Nucleus accumbens (tissue), 56 donors: ENCODE results near the gene CARS1.
A peak's percentile ranks its signal among the peaks of the same experiment; 100 is the strongest.

Experiments
- DNase-seq, 56 donors: peaks; one replicate each; lab custom pipeline; 2025; lab: John Stamatoyannopoulos, UW

CARS1 gene

DNA sequence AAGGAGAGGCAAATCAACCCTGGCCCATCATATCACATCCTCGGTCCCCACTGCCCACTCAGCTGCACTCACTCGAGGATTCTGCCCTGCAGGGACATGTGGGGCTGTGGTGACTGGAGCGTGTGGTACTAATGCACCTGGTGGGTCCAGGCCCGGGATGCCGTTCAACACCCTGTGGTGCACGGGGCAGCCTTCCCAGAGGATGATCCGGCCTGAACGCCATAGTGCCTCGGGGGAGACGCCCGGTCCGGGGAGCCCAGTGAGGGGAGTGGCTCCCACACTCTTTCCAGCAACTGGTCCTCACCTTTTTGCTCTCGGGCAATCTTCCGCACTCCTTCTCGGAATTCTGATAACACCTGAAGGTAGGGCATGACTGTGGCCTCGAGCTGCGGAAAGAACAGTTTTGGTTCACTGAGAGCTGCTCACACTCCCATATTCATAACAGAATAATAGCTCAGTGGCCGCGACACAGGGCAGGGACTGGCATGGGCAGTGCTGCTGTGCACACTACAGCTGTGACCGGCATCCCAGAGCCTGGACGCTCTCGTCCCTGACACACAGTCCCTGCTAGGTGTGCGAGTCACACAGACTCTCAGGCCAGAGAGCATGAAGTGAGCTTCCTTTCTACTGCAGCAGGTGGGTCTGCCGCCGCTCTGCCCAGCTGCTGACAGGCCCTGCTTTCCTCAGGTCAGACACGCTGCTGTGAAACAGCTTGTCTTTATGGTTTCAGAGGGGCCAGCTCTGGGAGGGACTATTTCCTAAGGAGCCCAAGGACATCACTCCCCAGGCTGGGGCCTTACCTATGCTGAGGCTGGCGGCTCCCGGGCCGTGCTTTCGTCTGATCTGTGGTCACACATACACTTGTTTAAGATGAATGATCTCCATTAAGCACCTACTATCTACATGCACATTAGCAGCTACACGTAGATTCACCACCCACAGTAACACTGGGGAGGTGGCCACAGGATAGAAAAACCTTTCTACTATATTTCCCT, 45.0 kb downstream of the CARS1 start:
- no peak for DNase-seq

DNA sequence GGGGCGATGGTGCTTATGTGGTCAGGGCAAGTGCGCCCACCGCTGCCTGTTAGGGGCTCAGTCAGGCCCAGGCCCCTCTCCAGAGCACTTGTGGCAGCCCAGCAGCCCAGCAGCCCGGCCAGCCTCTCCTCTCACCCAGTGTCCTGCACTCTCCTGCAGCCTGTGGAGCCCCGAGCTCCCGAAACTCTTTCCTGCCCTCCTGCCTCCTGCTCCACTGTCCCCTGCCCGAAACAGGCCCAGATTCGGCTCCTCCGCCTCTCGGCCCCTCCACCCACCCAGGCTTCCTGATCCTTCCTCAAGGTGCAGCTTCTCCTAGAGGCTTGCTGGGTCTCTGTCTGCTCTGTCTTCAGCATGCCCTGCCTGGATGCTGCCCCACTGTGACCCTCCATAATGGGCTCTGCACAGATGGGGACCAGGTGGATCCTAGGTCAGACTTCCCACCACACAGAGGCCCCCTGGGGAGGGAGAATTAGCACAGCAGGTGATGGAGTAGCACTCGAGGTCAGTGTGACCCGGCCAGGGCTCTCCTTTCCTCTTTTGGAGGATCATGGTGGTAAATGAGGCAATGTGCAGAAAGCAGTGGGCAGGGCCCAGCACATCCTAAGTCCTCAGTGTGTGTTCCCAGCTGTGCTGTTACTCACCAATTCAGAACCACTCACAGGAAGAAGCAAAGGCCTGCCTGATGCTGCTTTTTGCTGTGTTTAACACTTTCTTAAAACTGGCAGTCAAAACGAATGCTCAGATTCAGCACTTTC, 46.5 kb downstream of the CARS1 start:
- DNase-seq: no peak

DNA sequence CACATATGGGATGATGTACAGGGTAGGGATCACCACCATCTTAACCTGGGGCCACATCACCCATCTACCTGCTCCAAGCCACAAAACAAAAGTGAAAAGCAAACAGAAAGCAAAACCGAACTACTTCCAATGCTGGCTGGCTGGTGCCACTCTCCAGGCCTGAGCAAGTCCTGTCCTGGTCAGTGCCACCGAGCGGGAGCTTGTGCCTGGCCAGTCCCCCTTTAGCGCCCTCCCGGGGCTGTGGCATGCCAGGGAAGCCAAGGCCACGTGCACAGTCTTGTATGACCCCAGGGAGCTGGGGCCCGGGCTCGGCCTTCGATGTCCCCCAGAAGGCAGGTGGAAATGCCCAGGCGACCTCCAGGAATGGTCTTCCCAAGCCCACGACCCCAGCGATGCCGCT, 47.2 kb downstream of the CARS1 start:
- no peak for DNase-seq

DNA sequence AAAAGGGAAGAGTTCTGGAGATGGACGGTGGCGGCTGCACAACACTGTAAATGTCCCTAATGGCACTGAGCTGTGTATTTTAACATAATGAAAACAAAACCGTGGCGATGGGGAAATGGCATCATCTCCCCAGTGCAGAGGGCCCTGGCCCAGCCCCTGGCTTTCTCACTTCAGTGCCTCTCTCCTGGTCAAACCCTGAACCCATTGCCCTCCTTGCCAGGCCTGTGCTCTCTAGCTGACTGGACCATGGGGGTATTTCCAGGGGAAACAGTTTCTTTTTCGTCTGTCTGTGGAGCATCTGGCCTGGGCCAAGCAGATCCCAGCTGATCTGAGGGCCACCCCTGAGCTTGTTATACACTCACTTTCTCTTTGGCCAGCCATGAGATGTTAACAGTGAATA, 47.7 kb downstream of the CARS1 start:
- DNase-seq: no peak

DNA sequence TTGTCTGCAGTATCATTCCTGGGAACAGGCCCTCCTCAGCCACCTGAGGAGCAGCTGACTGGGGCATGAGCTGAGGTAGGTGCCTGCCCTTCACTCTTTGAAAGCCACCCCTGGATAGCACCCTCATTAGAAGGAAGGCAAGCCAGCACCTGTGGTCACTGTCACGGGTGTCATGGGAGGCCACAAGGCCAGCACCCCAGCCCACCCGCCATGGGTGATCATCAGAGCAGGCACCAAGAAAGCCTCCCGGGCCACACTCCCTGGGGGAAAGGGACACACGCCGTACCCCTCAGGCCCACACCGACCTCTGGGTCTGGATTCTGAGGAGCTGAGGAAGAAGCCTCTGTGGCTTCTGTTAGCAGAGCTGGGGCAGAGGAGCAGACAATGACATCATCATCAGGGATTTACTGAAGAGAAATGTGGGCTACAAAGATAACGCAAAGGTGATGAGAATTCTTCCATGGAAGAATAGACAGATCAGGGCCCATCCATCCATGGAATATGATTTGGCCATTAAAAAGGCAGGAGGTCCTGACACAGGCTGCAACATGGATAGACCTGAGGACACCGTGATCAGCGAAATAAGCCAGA, 48.4 kb downstream of the CARS1 start:
- DNase-seq: no peak

DNA sequence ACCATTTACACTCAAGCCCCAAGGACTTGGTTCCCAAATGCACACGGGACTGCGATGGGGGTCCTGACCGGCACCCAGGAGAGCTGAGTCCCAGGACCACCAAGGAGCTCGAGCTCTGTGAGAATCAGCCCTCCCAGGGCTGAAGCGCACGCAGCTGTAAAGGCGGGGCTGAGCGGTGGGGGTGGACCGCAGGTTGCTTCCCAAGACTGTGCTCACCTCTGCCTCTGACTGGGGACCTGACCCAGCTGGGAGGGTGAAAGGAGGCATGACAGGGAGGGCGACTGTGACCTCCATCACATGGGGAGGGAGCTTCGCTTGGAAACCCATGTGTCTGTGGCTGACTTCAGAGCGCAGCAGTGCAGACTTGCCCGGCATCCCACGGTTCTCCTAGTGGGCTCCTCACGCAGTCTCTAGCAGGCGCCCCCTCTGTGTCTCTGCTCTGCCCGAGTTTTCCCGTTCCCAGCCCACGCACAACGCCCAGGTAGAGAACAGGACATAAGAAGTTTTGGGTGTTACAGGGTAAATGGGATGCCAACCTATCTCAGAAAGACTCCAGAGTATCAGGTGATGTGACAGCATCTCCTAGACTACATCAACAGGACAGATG, 49.7 kb downstream of the CARS1 start:
- DNase-seq: no peak

DNA sequence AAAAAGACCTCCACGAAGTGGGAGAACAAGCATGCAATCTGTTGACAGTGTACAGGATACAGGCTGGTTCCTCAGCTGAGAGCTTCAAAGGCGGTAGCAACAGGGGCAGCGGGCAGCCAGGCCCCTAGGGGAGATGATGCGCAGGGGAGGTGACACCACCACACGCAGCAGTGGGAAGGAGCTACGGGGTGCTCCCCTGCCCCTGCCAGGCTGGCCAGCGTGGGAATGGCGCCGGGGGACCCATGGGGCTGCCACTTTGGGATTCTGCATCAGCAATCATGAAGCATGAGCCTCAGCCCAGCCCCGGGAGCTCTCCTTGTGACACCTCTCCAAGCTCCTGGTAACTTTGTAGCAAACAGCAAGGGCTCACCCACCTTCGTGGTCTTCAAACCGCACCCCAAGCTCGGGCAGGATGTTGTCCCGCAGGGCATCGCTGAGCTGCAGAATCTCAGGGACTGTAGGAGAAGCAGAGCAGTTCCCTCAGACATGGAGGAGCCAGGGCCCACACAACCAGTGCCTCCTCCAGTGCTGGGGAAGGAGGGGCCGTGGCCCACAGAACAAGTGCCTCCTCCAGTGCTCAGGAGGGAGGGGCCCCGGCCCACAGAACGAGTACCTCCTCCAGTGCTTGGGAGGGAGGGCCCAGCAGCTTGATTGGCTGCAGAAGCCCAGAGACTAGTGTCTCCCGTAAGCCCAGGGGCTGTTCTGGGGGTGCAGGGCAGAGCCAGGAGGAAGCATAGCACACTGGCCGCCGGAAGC, 50.5 kb downstream of the CARS1 start:
- DNase-seq: peak in 8 of 56 donors; percentile 12 to 49 (median 24)

DNA sequence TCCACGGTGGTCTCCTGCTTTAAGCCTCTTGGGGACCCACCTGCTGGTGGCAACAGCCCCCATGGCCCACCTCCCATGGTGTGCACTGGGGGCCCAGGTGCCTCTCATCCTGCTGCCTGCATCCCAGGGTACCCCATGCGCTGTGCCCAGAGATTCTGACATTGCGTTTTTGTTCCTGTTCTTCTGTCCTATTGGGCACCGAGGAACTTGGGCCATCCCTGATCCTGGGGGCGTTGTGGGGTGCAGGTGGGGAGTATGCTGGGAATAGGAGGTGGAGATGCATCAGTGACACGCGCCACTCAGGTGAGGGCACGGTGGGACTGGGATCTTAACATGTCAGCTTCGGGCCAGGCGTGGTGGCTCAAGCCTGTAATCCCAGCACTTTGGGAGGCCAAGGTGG, 52.7 kb downstream of the CARS1 start:
- no peak for DNase-seq

DNA sequence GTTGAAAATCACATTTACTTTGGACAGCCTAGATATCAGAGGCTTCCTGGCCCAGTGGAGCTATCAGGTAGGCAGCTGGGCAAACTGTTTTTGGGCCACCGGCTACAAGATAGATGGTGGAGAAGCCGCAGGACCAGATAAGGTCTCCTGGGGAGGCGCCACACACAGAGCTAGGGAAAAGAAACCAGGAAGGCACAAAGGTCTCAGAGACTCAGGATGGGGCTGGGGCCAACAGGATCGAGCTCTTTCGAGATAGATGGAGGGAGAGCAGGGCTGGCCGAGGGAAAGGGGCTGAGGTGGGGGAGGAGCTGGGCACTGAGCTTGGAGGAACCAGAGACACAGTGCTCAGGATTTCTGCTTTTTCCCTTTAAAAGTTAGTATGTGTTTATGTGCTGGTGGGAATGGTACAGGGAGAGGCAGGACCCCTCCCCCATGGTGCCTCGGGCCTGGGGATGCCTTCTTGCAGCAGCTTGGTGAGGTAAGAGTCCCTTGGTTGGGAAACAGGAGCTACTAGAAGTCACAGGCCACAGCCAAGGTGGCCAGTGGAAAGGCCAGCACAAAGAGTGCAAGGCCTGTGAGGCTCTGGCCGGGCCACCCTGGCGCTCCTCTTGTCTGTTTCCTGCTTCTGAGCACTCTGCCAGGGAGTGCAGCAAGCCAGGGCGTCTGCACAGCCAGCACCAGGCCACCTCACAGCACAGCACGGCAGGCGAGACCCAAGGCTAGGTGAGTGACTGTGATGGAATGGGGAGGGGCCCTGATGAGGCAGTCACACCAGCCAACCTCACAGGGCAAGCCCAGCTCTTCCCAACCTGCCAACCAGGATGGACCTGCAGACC, 53.6 kb downstream of the CARS1 start:
- DNase-seq: peak in 1 of 56 donors; percentile 24

DNA sequence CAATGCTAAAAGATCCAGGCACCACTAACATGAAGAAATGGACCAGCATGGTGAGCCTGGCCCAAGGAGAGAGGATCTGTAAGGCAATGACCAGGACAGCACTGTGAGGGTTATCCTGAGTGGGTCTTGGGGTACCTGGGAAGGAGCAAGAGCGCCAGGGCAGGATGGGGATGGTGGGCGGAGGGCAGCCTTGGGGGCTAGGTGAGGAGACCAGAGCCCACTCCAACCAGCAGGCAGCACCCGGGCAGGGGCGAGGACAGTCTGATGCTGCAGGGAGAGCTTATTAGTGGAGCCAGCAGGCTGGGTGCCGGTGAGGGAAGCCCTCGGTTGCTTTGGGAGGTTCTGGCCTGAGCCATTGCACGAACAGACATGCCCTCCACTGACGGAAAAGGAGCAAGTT, 54.4 kb downstream of the CARS1 start:
- DNase-seq: no peak

DNA sequence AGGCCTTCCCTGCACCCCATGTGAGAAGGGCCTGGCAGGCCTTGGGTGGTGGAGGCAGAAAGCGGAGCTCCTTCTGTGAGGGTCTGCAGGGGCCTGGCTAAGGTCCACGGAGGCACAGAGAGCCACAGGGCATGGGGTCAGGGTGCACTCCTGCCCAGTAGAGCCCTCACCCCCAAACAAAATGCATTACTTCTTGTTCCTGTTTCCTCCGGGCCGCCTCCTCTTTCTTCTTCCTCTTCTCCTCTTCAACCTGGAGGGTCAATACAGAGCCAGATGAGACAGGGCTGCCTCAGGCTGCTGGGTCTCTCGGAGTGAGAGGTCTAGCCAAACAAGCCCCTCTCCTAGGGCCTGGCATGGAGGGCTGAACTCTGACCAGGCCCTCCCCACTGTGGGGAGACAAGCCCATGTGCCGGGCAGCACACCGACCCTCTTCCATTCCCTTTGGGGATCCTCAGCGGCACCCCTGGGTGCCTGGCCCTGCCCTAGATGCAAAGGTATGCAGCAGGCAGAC, 54.8 kb downstream of the CARS1 start:
- DNase-seq: no peak

DNA sequence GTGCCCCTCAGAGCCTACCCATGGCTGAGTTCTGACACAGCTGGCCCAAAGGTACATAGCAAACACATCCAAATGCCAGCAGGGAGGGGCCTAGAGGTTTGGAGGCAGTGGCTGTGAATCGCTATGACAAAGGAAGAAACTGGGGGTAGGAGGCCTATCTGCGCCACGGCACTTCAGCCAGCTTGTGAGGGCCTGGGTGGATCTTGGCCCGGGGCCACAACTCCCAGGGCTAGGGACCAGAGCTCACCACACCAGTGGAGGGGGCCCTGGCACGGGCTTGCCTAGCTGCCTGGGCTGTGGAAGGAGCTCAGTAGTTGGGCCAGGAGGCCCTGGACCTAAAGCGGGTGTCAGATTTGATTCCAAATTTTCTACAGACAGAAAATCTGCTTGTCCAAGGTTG, 55.7 kb downstream of the CARS1 start:
- DNase-seq: peak in 54 of 56 donors; percentile 13 to 88 (median 64)

DNA sequence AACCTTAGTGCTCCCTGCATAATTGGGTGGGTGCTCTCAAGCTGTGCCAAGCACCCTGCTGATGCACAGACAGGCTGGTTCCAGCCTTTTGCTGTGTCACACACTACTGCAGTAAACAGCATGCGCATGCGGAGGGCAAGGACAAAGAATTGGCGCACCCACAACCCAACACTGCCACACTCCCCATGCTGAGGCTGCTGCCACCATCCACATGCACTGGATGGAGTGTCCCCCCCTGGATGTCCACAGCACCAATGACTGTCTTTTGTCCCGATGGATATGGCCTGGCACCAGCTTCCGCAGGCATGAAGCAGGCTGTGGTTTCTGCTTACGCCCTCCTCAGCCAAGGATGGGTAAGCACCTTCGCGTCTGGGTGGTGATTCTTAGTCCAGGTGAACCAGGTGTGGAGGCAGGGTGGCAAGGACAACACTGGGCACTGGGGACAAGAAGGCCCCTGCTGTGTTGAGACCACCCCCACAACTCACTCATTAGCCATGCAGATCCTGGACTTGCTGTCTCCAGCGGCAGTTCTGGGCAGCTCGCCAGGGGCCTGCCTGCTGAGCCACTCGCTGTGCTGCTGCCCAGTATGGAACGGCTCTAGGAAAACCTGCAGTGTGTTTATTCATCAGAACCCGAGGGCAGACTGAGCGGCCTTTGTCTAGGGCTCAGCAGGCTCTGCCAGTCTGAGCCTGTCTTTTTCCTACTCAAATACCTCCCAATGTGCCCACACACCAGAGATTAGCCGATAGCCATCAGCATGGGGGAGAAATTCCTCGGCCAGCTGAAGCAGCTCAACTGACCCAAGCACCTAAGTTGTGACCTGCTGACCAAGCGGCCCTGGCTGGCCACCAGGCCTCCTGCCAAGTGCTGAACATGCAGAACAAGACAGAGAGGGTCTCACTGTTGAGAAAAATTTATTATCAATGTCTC, 56.9 kb downstream of the CARS1 start:
- peak; percentile 65 to 99 (median 94) for DNase-seq

DNA sequence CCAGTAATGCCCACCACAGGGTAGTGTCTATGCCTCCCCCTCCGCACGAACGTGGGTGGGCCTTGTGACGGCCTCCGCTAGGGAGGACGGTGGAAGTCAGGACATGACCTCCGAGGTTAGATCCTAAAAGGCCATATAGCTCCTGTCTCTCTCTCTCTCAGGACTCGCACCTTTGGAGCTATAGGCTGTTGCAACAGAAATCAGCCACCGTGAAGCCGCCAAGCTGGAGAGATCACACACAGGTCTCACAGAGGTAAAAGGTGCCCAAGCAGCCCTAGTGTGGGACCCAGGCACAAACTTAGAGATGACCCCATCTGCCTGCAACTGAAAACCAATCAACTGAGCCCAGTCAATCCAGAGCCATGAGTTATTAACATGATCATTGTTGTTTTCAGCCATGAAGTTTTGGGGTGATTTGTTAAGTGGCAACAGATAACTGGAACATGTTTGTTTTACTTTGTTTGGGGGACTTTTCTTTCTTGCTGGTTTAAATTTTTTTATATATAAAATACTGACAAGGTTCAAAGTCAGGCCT, 57.7 kb downstream of the CARS1 start:
- no peak for DNase-seq

DNA sequence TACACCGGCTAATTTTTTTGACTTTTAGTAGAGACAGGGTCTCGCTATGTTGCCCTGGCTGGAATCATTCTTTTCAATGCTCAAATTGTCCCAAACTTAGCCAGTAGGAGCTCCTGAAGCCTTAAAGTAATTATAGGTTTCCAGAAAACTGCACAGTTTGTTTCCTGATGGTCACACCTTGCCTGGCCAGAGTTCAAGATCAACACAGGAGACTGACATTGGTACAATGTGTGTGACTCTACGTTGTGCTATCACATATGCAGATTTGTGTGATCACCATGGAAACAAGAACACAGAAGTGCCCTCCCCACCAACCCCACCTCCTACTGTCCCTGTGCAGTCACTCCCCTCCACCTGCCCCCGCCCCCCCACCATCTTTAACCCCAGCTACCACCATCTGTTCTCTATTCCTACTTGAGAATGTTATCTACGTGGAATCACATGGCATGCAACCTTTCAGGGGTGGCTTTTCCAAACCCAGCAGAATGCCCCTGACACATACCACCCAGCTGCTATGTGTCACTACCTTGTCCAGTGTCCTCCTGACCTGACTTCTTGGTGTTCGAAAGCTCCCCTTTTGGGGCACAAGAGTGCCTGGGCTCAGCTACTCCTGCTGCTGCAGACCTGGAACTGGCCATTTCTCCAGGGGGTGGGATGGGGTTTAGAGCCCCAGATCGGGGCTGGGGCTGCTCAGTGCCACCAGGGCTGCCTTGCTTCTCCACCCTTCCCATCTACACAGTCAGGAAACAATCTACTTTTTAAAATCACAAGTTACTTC, 59.0 kb downstream of the CARS1 start:
- no peak for DNase-seq

DNA sequence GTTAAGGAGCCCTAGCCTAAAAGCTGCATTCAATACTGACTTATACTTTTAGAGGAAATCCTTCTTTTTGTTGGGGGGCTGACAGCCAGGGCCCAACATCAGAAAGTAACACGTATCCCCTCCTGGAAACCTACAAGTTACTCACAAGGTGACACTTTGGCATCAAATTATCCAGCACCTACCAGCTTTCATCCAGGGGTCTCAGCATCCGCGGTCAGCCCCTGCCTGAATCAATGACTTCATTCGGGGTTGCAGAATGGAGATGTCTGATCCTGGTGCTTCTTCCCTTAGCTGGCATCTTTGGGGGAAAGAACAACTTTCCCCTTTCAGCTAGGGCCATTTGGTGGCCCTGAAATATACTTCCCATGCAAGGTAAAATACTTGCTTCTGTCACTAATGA, 59.8 kb downstream of the CARS1 start:
- DNase-seq: no peak

DNA sequence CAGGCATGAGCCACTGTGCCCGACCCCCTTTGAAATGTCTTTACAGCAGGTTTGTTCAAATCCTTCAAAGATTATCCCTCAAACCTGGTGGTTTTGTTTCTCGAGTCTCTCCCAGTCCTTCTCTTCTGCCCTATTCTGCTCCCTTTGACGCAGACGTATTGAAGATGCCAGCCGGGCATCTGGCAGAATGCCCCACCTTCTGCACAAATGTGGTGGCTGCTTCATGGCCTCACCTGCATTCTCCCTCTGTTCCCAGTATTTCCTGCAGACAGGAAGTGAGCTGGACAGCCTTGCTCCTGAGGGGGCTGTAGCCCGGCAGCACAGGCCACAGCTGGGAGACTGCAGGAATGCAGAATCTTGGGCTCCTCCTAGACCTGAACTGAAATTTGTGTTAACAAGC, 60.2 kb downstream of the CARS1 start:
- DNase-seq: no peak
